Activated CD4-positive, CD25-positive, alpha-beta regulatory T cell treated with anti-CD3 and anti-CD28 coated beads, Interleukin-2, amount 50 U/mL, for 16 hours (primary cell): ENCODE data around the gene NAALADL2.

Source experiments
- DNase-seq: peaks from one replicate; pipeline ENCODE4 v3.0.0-alpha.2; 2020; ENCODE audit warnings: low read depth, low spot score

Gene NAALADL2

GRCh38 chr3:174884776-174885568 lies 25.8 kb downstream of the NAALADL2 start:
- no peak for DNase-seq

GRCh38 chr3:174891524-174892203 lies 32.5 kb downstream of the NAALADL2 start:
- DNase-seq, result no peak

DNA sequence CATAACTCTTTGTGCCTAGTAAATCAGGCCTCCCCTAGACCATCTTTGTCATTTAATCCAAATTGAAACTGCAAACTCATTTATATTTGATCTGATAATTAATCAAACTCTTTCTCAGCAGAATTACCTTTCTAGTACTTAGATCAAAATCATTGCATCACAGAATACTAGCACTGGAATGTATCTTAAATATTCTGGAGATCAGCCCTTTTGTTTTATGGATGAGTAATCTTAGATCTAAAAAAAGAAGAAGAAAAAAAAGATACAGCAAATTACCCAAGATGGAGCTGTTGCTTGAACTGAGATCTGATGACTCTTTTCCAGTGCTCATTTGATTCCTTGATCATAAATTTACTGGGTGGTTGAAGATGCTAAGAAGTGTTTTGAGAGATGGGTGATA lies 47.9 kb downstream of the NAALADL2 start:
- no peak for DNase-seq

- no peak for DNase-seq
Observed at GRCh38 chr3:174907628-174908407, 48.7 kb downstream of the NAALADL2 start.

- DNase-seq, result no peak
Observed at GRCh38 chr3:174931473-174932353, 72.6 kb downstream of the NAALADL2 start.

DNA sequence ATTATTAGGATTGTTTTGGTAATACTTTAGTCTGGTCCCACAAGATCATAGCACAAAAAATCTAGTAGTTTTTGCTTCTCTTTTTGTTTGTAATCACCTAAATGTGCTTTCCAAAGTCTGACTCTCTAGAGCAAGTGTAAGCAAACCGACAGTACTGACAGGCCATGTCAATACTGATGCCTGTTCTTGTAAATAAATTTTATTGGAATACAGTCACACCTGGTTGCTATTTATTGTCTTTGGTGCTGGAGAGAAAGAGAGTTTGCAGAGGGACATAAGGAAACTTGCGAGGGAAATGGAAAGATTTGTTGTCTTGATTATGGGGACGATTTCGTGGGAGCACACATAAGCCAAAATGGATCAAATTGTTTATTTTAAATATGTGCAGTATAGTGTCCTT lies 77.5 kb downstream of the NAALADL2 start:
- no peak for DNase-seq

DNA sequence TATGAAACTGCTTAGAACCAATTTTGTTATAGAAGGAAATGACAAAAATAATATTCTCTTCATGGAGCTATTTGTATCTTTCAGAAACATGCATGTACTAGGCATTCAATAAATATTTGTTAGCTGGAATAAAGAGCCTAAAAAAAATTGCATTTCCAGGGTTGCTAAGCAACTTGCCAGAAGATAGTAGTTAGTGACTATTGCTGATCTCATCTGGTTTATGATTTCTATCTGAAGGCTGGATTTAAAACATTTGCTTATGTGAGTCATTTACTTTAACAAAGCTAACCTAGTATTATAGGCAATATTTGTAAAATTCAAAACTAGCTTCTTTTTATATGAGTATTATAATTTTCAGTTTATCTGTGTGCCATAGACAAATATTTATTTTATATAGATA lies 78.3 kb downstream of the NAALADL2 start:
- DNase-seq, result no peak

DNA sequence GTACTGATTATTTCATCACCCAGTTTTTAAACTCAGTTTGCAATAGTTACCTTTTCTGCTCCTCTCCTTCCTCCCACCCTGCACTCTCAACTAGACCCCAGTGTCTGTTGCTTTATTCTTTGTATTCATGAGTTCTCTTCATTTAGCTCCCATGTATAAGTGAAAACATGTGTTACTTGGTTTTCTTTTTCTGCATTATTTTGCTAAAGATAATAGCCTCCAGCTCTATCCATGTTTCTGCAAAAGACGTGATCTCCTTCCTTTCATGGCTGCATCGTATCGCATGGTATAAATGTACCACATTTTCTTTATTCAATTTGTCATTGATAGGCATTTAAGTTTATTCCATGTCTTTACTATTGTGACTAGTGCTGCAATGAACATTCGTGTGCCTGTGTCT lies 79.0 kb downstream of the NAALADL2 start:
- no peak for DNase-seq

DNA sequence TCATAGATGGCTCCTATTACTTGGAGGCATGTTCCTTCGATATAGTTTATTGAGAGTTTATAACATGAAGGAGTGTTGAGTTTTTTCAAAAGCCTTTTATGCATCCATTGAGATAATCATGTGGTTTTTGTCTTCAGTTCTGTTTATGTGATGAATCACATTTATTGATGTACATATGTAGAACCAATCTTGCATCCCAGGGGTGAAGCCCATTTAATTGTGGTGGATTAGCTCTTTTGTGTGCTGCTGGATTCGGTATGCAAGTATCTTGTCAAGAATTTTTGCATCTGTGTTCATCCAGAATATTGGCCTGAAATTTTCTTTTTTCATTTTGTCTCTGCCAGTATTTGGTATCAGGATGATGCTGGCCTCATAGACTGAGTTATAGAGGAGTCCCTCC lies 81.0 kb downstream of the NAALADL2 start:
- no peak for DNase-seq

GRCh38 chr3:174945276-174945675 lies 86.1 kb downstream of the NAALADL2 start:
- DNase-seq, result no peak

GRCh38 chr3:174945951-174946350 lies 86.8 kb downstream of the NAALADL2 start:
- DNase-seq, result no peak

- no peak for DNase-seq
Observed at GRCh38 chr3:174949523-174949922, 90.4 kb downstream of the NAALADL2 start.

DNA sequence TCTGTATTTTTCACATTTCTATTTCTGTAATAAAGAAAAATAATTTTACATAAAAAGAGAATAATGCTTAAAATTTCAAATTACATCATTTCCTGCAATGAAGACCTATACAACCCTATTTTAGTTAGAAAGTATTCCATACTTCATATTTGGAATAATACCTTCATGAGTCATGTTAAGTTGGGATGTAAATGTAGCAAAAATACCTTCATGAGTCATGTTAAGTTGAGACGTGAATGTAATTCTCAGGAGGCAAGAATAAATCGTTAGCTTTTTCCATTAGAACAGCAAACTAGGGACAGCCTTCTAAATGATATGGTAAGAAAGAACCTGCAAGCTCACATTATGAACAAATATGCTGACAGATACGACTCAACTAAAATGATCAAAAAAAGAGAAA lies 91.9 kb downstream of the NAALADL2 start:
- DNase-seq, result no peak

GRCh38 chr3:174951498-174952005 lies 92.4 kb downstream of the NAALADL2 start:
- no peak for DNase-seq

GRCh38 chr3:174953068-174953467 lies 93.9 kb downstream of the NAALADL2 start:
- DNase-seq, result no peak

GRCh38 chr3:174955513-174956016 lies 96.4 kb downstream of the NAALADL2 start:
- DNase-seq, result no peak

GRCh38 chr3:174957081-174957480 lies 97.9 kb downstream of the NAALADL2 start:
- DNase-seq, result no peak

DNA sequence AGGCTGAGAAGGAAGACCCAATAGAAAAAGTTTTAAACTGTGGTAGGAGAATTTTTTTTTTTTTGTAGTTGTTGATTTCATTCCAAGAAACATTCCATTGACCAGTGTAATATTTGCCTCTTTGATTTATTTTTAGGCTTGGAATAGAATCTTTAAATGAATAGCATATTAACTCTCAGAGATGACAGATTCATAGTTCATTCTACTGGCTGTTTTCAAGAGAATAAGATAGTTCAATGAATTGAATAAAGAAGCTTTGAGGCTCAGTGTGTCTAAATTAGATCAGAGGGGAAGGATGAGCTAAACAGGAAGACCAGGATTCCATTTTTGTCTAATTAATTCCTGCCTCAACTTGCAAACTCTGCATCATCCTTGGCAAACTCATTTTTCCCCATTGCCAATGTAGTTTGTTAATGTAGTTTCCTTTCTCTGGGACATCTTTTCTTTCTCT lies 98.4 kb downstream of the NAALADL2 start:
- no peak for DNase-seq

GRCh38 chr3:174958671-174959328 lies 99.7 kb downstream of the NAALADL2 start:
- no peak for DNase-seq

DNA sequence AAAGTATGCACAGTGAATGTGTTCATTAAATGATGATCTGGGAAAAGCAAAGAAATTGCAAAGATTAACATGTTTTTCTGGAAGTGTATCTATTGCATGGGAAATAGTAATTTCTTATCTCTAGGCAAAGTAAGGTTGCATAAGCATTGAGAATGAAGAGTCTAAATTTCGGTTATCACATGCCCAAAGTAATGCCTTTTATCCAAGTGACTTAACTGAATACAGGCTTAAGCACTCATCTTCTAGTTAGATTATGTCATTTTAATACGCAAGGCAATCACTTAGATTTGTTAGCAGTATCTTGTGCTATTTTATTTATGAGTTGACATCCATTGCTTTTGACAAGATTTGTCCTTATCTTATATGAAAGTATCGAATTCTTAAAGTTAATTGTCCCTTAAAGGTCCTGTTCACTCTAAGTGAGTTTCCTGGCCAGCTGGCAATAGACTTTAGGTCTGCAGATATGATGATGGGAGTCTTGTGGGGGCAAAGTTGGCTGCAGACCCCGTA lies 100.5 kb downstream of the NAALADL2 start:
- DNase-seq, result no peak
